GM21737 (cell line): Measurements from ENCODE around the gene GUCY1A2.
"Not testable (repeated sequence)": the region's sequence is repeated elsewhere in the genome, so short reads cannot be mapped to it uniquely, and the experiment has no call there.

Source experiments
- ATAC-seq: cut with Tn5 transposase; IDR thresholded peaks from one replicate; pipeline ENCODE4 v1.9.1; 2021; ENCODE audit warnings: mild to moderate bottlenecking, moderate library complexity; ENCODE audit not compliant: unreplicated experiment

GUCY1A2 gene

DNA sequence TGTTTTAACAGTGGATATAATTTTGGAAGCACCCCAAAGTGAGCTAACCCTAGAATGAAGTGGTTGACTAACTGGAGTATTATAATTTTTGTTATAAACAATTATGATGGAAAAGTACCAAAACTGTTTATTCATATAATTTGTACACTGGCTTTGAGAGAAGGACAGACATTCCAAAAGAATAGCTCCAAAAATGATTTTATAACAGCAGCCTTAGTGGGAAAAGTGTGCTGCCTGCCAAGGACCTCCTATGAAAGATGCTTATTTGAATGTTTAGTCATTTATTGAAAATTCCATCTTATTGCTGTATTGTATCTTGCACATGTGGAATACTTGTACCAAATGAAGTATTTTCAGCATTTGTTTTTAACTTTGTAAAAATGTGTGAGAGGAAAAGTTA lies 169.8 kb downstream of the GUCY1A2 start:
- no peak for ATAC-seq

DNA sequence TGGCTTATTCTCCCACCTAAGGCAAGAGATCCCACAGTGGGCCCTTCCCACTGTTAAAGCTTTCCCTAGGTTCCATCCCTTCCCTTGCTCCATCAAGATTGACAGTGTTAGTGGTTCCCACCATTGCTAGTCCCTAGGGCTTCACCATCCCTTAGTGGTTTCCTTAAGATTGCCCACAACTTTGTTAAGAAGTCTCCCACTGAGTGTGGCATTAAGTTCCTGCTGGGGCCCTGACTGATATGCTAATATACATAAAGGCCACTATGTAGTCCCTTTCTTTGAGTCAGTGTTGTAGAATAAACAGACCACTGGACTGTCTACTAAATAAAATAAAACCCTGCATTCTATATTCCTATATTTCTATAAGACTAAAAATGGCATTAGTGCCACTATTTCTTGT lies 176.1 kb downstream of the GUCY1A2 start:
- ATAC-seq = no peak

DNA sequence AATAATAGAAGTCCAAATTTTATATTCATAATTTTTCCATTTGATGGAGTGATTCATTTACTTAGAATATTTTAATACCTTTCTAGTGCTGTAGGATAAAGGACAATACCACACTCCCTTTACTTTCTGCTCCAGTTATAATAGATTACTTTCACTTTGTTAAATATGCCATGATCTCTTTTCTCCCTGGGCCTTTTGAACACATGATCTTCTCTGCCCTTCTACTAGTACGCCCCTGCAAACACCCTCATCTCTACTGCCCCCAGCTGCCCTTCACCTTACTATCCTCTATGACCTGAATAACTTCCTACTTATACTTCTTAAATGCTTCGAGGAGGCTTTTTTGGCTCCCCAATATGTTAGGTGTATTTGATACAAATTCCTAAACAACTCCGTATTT lies 177.3 kb downstream of the GUCY1A2 start:
- no peak for ATAC-seq

DNA sequence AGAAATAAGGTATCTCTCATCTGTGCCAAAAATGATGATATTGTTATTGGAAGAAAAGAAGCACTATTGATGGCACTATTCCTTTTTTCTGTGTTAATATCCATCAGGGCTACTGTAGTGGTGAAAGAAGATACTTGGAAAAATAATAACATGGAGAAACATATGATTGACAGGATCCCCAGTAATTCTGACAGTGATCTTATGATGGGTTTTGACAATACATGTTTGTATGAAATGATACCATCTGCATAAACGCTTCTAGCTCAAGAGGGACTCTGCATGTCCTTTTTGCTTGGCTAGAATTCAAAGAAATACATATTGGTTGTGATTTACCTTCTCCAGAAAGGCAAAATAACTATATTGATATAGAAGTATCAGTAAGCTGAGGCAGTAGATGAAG lies 178.1 kb downstream of the GUCY1A2 start:
- no peak for ATAC-seq

DNA sequence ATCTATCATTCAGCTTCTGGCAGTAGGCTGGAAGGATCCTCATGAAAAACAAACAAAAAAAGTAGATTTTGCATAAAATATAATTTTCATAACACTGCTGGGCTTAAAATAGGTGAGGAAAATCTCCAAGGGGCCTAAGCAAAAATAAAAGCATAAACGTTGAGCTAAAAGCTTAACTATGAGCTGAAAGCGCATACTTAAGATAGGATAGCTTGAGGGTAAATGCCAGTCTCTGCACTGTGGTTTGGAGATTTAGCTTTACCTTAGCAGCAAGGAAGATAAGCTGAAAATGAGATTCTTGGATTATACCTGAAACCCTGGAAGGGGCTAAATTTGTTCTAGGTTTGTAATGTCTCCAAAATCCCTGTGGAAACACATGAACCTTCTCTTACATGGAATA lies 183.7 kb downstream of the GUCY1A2 start:
- ATAC-seq = no peak

DNA sequence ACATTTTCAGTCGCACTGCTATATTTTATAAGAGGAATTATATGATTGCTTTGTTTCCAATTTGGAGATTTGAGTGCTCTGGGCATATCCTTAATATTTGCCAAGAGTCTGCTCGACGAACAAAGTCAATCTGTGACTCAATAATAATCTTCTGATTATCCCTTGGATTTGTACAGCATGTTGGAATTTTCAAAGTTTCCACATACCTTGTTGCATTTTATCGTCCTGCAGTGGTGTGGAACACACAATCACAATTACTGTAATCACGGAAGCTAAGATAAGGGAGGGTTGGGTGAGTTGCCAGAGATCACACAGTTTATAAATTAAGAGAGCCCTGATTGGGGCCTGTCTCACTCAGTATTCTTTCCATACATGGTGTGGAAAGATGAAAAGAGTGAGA lies 189.3 kb downstream of the GUCY1A2 start:
- ATAC-seq = no peak

DNA sequence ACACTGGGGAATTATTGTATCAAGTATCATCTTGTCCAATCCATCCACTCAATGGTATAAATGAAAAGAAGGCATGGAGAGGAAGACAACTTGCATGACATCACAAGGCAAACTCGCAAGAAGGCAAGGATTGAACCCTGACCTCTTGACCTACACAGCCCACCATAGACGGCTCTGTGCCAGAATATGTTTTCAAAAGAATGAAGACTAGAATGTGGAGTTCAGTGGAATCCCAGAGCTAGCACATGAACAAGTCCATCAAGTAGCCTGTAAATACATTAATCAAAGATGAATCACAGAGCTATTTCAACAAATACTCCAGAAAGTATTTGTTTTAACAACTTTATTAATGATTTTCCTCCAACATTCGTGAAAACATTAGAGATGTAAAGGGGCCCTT lies 189.7 kb downstream of the GUCY1A2 start:
- no peak for ATAC-seq

DNA sequence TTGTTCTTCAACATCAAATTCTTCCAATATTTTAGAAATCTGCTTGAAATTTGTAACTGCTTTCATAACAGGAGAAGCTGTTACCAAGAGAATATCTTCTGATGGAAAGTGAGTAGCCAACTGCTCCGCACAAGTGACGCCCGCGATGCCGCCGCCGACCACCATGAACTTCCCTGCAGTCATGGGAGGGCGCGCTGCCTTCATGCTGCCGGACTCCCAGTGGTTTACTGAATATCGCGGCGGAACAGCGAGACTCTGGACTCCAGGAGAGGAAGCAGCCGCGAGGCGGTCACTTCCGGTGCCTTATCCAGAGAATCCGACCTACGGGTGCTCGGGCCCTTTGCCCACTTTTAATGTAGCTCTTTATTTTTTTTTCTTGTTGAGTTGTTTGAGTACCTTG lies 190.6 kb downstream of the GUCY1A2 start:
- no peak for ATAC-seq

DNA sequence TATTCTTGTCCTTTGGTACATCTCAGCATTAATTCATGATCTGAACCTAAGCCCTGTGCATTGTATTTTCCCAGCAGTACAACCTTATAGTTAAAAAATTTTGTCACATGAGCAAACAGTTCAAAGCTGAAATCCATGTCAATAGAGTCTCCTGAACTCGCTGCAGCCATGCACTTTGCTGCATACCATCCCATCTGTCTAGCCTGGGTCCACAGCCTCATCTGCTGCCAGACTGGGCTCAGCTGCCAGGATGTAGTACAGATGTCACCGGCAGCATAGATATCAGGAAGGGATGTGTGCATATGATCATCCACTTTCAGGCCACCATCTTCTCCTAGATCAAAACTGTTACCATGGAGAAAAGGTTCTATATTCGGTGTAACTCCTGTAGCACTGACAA lies 191.7 kb downstream of the GUCY1A2 start:
- not testable (repeated sequence) for ATAC-seq

DNA sequence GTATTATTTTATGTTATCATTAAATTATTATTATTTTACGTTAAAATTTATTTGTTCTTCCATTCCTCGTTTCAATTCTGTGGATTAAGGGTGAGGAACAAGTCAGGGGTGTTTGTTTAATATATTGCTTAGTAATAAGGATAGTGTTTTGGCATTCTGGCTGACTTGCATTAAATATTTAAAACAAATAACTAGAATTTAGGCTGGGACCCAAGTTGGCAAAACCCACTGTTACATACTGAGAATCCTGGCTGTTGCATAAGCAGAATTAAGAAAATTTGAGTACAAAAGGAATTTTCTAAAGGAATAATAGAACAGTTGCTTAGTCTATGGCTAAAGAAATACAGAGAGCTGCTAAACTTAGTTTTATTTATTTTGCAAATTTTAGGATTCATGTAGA lies 196.4 kb downstream of the GUCY1A2 start:
- no peak for ATAC-seq

DNA sequence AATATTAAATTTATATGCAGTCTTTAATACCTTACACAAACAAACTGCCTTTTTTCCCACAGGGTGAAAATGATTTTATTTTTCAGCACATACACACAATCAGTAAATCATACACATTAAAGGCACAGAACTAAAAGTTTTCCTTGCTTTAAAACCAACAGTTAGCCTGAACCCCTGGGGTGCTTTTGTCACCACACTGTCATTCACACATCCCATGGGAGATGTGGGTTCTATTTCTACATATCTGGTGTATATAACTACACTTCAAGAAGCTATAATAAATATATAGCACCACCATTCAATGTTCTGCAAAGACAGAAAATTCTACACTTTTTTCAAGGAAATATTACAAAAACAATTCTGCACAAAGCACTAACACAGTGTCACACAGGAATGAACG lies 197.0 kb downstream of the GUCY1A2 start:
- ATAC-seq = no peak

DNA sequence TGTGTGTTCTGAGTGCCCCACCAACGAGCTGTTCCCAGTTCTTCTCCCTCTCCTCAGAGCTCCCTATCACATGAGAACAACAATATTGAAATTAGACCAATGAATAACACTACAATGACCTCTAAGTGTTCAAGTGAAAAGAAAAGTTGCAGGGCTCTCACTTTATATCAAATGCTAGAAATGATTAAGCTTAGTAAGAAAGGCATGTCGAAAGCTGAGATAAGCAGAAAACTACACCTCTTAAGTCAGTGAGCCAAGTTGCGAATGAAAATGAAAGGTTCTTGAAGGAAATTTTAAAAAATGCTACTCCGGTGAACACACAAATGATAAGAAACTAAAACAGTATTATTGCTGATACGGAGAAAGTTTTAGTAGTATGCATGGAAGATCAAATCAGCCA lies 199.8 kb downstream of the GUCY1A2 start:
- no peak for ATAC-seq

DNA sequence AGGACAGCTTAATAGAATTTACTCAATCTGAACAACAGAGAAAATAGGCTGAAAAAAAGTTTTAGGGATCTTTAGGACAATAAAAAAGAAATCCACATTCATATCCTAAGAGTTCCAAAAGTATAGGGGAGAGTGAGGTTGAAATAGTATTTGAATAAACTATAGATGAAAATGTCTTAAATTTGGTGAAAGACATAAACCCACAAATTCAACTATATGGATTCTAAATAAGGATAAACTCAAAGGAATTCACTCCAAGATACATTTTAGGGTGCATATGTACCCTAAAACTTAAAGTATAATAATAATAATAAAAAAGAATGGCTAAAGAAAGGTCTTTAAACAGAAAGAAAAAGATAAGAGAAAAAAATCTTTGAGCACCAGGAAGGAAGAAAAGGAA lies 203.1 kb downstream of the GUCY1A2 start:
- no peak for ATAC-seq

DNA sequence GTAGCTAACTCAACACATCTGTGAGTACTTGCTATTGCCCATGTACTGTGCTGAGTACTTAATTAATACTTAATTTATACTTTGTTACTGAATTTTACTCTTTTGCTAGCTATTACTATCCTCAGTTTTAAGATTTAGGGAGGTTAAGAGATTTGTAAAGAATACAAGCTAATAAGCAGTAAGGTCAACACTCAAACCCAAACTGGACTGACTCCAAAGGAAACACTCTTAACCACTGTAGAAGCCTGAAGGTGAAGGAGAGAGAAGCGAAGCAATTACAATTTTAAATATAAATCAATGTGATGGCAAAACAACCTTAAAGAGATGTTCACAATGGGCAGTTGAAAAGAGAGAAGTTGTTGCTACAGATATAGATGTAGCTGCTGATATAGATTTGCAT lies 204.5 kb downstream of the GUCY1A2 start:
- ATAC-seq = no peak

DNA sequence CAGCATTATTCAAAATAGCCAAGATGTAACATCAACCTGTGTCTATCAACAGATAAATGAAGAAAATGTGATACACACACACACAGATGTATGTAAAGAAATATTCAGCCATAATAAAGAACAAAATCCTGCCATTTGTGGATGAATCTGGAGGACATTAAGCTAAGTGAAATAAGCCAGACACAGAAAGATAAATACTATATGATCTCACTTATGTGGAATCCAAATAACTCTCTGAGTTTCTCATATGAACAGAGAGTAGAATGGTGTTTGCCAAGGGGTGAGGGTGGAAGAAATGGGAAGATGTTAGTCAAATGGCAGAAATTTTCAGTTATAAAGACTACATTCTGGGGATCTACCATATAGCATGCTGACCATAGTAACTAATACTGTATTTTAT lies 224.2 kb downstream of the GUCY1A2 start:
- ATAC-seq = no peak

DNA sequence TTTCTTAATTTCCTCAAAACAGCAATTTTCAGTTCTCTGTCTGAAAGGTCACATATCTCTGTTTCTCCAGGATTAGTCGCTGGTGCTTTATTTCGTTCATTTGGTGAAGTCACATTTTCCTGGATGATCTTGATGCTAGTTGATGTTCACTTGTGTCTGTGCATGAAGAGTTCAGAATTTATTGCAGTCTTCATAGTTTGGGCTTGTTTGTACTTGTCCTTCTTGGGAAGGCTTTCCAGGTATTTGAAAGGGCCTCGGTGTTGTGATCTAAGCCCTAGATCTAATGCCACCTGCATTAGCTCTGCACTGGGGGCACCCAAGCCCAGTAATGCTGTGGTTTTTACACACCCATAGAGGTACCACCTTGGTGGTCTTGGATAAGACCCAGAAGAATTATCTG lies 228.9 kb downstream of the GUCY1A2 start:
- ATAC-seq = no peak

DNA sequence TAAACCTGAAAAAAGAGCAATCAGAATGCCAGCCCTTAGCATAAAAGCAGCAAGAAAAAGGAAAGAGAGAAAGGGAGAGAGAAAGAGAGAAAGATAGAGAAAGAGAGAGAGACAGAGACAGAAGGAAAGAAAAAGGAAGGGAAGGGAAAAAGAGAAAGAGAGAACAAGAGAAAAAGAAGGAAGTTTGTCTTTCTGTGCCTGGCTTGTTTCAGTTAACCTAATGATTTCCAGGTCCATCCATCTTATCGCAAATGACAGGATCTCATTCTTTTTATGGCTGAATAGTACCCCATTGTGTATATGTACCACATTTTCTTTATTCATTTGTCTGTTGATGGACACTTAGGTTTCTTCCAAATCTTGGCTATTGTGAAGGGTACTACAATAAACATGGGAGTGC lies 230.8 kb downstream of the GUCY1A2 start:
- no peak for ATAC-seq

DNA sequence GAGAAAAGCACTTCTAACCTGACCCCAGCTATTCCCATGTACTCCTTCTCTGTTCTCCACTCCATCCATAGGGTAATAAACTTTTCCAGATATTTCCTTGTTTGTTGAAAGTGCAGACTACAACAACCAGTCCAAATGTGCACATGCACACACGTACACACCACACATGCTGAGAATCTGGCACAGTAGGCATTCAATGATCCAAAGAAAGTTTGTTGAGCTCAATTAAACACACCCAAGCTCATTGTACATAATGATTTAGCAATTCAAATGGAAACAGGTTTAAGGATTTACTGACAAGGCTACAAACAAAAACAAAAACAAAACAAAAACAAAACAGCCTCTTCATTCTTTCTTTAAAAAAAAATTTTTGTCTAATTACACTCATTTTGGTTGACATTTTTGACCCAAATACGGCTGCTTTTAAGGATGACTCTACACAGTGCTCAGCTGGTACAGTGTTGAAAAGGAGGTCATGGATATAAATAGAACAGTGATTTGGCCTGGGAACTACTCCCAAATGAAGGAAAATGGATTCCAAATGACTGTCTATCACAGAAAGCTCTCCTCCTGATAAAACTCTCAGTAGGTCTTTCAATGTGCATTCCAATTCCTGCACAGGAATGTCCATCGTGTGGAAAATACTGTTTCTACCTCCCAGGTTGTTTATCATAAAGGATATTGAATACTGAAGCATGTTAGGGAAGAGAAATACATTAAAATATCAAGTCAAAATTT lies 232.2 kb downstream of the GUCY1A2 start:
- no peak for ATAC-seq

DNA sequence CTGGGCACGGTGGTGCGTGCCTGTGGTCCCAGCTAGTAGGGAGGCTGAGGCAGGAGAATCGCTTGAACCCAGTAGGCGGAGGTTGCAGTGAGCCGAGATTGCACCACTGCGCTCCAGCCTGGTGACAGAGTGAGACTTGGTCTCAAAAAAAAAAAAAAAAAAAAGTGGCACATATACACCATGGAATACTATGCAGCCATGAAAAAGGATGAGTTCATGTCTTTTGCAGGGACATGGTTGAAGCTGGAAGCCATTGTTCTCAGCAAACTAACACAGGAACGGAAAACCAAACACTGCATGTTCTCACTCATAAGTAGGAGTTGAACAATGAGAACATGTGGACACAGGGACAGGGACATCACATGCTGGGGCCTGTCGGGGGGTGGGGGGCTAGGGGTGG lies 241.0 kb downstream of the GUCY1A2 start:
- not testable (repeated sequence) for ATAC-seq

DNA sequence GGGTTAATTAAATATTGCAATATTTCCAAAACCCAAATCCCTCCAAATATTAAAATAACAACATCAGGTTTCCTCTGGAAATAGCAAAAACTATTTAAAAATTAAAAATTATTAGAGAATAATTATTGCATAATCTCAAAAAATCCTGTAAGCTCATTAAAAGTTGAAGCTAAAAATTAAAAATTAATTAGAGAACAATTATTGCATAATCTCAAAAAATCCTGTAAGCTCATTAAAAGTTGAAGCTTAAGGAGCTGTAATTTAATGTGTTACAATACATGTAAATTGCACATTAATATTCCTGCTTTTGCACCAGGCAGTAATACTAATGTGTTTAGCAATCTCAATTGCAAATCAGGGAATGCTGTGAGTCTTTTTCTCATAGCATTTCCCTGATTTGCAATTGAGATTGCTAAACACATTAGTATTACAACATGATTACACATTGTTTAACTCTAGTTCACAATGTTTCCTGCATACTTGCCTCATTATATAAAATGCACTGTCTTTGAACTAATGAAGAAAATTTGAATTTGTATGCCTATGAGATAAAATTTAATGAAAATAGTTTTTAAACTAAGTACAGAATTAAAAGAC lies 247.7 kb downstream of the GUCY1A2 start:
- no peak for ATAC-seq

DNA sequence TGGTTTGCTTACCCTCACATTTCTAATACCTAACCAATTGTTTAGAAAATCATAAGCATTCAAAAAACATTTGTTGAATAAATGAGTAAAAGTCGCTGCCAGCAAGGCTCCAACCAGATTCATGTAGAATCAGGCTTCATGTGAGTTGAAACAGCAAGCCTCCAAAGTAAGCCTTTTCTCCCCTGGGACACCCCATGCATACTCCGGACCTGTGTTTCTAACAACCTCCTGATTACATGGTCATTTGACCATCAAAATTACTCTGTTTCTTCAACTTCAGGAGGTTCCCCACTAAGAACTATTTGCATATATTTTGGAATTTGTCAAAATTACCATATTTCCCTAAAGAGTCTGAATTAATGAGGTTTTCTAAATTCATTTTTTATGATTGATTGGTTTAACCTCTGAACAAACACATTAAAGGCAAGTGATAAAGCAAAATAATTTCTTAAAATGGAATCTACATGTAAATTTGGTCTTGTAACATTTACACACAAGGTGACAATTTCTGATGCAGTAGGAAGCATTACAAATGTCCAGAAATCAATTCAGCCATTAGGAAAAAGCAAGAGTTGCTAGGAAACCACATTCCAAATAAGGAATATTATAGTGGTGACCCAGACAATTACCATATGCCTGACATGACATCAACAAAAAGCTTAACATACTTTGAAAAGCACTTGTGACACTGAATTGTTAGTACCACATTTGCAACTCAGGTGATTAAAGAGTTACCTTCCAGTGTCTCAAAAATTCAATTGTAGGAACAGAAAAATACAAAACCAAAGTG lies 252.6 kb downstream of the GUCY1A2 start:
- ATAC-seq = no peak

DNA sequence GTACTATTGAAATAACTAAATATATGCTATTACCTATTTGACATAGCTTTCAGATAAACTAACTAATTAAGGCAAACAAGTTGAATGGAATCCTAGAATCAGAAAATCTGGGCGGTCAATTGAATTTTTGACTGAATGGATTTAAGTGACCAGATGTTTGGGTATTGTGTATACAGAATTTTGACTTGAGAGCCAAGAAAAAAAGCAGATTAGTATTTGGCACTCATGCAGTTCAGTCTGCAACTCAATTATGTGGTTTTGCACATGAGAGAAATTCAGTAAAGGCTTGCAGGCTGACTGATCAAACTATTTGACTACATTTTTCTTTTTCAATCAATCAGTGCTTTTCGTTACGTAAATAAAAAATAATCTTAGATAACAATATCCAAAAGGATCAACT lies 254.8 kb downstream of the GUCY1A2 start:
- no peak for ATAC-seq
